ENCODE results near the gene CAV2.

The CAV2 gene

DNA sequence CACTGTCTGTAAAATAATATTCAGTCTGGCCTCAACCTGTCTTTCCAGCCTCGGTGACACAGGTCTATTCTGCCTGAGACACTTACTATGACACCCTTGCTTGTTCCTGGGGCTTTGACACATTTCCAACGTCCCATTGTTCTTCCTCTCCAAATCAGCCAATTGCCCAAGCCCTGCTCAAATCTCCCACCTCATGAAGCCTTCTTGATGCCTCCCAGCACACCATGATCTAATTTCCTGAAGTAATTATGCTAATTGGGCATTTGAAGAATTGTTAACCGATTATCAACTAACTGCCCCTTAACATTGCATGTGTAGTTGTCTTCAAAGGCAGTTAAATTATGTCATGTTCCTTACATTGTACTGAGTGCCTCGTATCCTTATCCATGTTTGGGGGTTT, 58.4 kb downstream of the CAV2 start:
- TF ChIP-seq, protein P1, sequence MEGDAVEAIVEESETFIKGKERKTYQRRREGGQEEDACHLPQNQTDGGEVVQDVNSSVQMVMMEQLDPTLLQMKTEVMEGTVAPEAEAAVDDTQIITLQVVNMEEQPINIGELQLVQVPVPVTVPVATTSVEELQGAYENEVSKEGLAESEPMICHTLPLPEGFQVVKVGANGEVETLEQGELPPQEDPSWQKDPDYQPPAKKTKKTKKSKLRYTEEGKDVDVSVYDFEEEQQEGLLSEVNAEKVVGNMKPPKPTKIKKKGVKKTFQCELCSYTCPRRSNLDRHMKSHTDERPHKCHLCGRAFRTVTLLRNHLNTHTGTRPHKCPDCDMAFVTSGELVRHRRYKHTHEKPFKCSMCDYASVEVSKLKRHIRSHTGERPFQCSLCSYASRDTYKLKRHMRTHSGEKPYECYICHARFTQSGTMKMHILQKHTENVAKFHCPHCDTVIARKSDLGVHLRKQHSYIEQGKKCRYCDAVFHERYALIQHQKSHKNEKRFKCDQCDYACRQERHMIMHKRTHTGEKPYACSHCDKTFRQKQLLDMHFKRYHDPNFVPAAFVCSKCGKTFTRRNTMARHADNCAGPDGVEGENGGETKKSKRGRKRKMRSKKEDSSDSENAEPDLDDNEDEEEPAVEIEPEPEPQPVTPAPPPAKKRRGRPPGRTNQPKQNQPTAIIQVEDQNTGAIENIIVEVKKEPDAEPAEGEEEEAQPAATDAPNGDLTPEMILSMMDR (IDR thresholded peaks at IDR 0.05; ENCODE audit: borderline replicate concordance, insufficient read depth, low read depth, low read length), result no peak
- H3K4me3 ChIP-seq (ENCODE audit: low read depth, low read length), result no peak overlapping the region
